ENCODE results near the gene NLN.
A peak's percentile ranks its signal among the peaks of the same experiment; 100 is the strongest.
"Not testable (repeated sequence)": the region's sequence is repeated elsewhere in the genome, so short reads cannot be mapped to it uniquely, and the experiment has no call there.

Gene NLN

DNA sequence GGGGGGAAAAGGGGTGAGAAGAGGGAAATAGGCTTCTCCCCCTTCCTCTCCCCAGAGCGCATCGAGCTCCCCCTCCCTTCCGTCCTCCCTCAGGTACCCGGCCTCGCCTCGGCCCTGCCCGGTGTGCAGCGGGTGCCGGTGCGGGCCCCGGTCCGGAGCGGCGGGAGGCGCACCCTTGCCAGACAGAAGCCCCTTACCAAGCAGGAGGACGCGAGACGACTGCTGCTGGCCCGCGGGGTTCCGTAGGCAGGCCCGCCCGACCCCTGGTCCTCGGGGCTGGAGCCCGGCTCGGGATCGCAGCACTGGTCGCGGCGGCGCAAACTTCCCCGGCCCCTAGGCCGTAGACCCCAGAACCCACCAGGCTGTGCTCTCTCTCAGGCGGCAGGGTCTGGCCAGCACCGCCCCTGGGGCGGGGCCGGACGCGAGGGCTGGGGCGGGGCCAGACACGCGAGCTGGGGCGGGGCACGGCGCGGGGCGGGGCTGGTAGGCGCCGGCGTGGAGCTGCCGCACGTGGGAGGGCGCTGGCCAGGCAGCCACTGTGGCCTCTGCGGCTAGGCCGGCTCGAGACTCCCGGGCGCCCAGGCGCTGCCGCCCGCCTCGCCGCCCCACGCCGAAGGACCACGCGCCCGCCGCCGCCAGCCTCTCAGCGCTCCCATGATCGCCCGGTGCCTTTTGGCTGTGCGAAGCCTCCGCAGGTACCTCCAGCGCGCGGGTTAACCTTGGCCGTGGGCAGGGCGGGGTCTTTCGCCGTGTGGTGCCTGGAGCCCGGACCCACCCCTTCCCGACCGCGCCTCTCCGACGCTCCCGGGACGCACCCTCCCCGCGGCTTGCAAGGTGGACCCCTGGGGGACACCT is at the start of gene NLN, which contains the start of gene SGTB:
NLN (plus strand) TSS at position 486 of the 855 bp plus-strand sequence; CDS start at position 655, 169 bp downstream.
SGTB (minus strand) TSS at position 390 of the 855 bp plus-strand sequence. CDS start 1,302 bp downstream, outside the sequence.
- TF ChIP-seq TCF4 (CRISPR knock-in tag; IDR thresholded peaks at IDR 0.05; ENCODE audit: borderline replicate concordance): no peak
- TF ChIP-seq PATZ1 (CRISPR knock-in tag; IDR thresholded peaks at IDR 0.05; ENCODE audit: borderline replicate concordance): no peak
- no peak for TF ChIP-seq CSDC2 (CRISPR knock-in tag; IDR thresholded peaks at IDR 0.05)
- TF ChIP-seq PPARA (CRISPR knock-in tag; IDR thresholded peaks at IDR 0.05; ENCODE audit: borderline replicate concordance): no peak
- no peak for TF ChIP-seq ZNF70 (CRISPR knock-in tag; IDR thresholded peaks at IDR 0.05)
- TF ChIP-seq SNAI2 (CRISPR knock-in tag; IDR thresholded peaks at IDR 0.05): no peak
- no peak for TF ChIP-seq RARB (CRISPR knock-in tag; IDR thresholded peaks at IDR 0.05)
- TF ChIP-seq ZNF565 (CRISPR knock-in tag; conservative IDR thresholded peaks at IDR 0.05; ENCODE audit: low read depth): no peak
- no peak for TF ChIP-seq ZFP30 (CRISPR knock-in tag; IDR thresholded peaks at IDR 0.05)
- TF ChIP-seq CREB5 (CRISPR knock-in tag; IDR thresholded peaks at IDR 0.05; ENCODE audit: low read depth): no peak
- TF ChIP-seq OSR1 (CRISPR knock-in tag; IDR thresholded peaks at IDR 0.05): no peak
- TF ChIP-seq ZC3H10 (CRISPR knock-in tag; IDR thresholded peaks at IDR 0.05): no peak
- TF ChIP-seq ESRRG (CRISPR knock-in tag; IDR thresholded peaks at IDR 0.05): no peak
- TF ChIP-seq GLIS3 (CRISPR knock-in tag; IDR thresholded peaks at IDR 0.05): no peak
- TF ChIP-seq ARNTL (CRISPR knock-in tag; IDR thresholded peaks at IDR 0.05; ENCODE audit: borderline replicate concordance, low read depth): no peak
- no peak for TF ChIP-seq TSHZ2 (CRISPR knock-in tag; IDR thresholded peaks at IDR 0.05)
- no peak for TF ChIP-seq POU6F1 (CRISPR knock-in tag; IDR thresholded peaks at IDR 0.05; ENCODE audit: borderline replicate concordance, low read depth)
- no peak for TF ChIP-seq CSRNP3 (CRISPR knock-in tag; IDR thresholded peaks at IDR 0.05)
- peak; percentile 92 for ATAC-seq

- no peak for ATAC-seq
- no peak for TF ChIP-seq OSR1 (CRISPR knock-in tag; IDR thresholded peaks at IDR 0.05)
- TF ChIP-seq TCF4 (CRISPR knock-in tag; IDR thresholded peaks at IDR 0.05; ENCODE audit: borderline replicate concordance): no peak
- no peak for TF ChIP-seq ZFP30 (CRISPR knock-in tag; IDR thresholded peaks at IDR 0.05)
- no peak for TF ChIP-seq PPARA (CRISPR knock-in tag; IDR thresholded peaks at IDR 0.05; ENCODE audit: borderline replicate concordance)
- TF ChIP-seq TOX (CRISPR knock-in tag; IDR thresholded peaks at IDR 0.05; ENCODE audit: borderline replicate concordance): no peak
- no peak for TF ChIP-seq ARNTL (CRISPR knock-in tag; IDR thresholded peaks at IDR 0.05; ENCODE audit: borderline replicate concordance, low read depth)
- TF ChIP-seq GLIS3 (CRISPR knock-in tag; IDR thresholded peaks at IDR 0.05): no peak
These were observed 49.2 kb upstream of the NLN start for GRCh38 chr5:65672796-65673195.

GRCh38 chr5:65674749-65675148 is 47.3 kb upstream of the NLN start:
- peak; percentile 28 for ATAC-seq
- no peak for TF ChIP-seq ARNTL (CRISPR knock-in tag; IDR thresholded peaks at IDR 0.05; ENCODE audit: borderline replicate concordance, low read depth)
- TF ChIP-seq ESRRG (CRISPR knock-in tag; IDR thresholded peaks at IDR 0.05): no peak
- TF ChIP-seq SNAI2 (CRISPR knock-in tag; IDR thresholded peaks at IDR 0.05): no peak
- TF ChIP-seq POU6F1 (CRISPR knock-in tag; IDR thresholded peaks at IDR 0.05; ENCODE audit: borderline replicate concordance, low read depth): no peak
- TF ChIP-seq ZNF8 (CRISPR knock-in tag; IDR thresholded peaks at IDR 0.05): no peak
- TF ChIP-seq PPARA (CRISPR knock-in tag; IDR thresholded peaks at IDR 0.05; ENCODE audit: borderline replicate concordance): no peak
- TF ChIP-seq ZFP30 (CRISPR knock-in tag; IDR thresholded peaks at IDR 0.05): no peak
- no peak for TF ChIP-seq ZC3H10 (CRISPR knock-in tag; IDR thresholded peaks at IDR 0.05)
- no peak for TF ChIP-seq OSR1 (CRISPR knock-in tag; IDR thresholded peaks at IDR 0.05)
- TF ChIP-seq TOX (CRISPR knock-in tag; IDR thresholded peaks at IDR 0.05; ENCODE audit: borderline replicate concordance): no peak
- TF ChIP-seq CSDC2 (CRISPR knock-in tag; IDR thresholded peaks at IDR 0.05): no peak
- no peak for TF ChIP-seq ISL1 (CRISPR knock-in tag; IDR thresholded peaks at IDR 0.05)
- TF ChIP-seq BACH2 (CRISPR knock-in tag; IDR thresholded peaks at IDR 0.05; ENCODE audit: borderline replicate concordance): no peak

- ATAC-seq: not testable (repeated sequence)
These were observed 45.9 kb upstream of the NLN start for GRCh38 chr5:65676056-65676455.
